GM20000 (cell line): ENCODE results near the gene KRT72.

Experiments used
- DNase-seq: peaks from one replicate; pipeline ENCODE4 v3.0.0; 2012; ENCODE audit warnings: low spot score
- CTCF ChIP-seq: IDR thresholded peaks from 2 replicates; pipeline ENCODE4 v1.5.1; 2012; ENCODE audit warnings: mild to moderate bottlenecking, control low read depth; ENCODE audit errors: extremely low read depth, missing control alignments

KRT72 gene

GRCh38 chr12:52606096-52606495, 4.8 kb upstream of the KRT72 start:
- no peak for TF ChIP-seq CTCF
- no peak for DNase-seq

- TF ChIP-seq CTCF, result no peak
Observed at GRCh38 chr12:52605542-52605941, 4.3 kb upstream of the KRT72 start.

DNA sequence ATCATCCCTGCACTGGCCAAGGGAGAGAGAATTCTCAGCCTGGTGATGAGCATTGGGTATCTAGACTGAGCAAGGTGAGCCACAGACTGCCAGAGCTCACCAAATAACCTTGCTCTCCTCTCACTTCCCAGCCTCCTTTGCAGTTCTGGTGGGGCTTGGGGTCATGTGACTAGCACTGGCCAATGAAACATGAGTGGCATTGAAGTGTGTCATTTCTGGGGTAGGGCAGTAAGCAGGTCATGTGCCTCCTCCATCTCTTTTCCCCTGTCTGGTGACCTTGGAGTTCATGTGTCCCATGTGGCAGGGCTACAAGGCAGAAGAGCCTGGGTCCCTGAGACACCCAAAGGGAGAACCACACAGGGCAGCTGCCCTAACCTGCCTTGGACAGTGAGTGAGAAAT, 3.6 kb upstream of the KRT72 start:
- no peak for TF ChIP-seq CTCF
- no peak for DNase-seq

More at GRCh38 chr12:52605542-52605941, 4.3 kb upstream of the KRT72 start:
- DNase-seq, result no peak

DNA sequence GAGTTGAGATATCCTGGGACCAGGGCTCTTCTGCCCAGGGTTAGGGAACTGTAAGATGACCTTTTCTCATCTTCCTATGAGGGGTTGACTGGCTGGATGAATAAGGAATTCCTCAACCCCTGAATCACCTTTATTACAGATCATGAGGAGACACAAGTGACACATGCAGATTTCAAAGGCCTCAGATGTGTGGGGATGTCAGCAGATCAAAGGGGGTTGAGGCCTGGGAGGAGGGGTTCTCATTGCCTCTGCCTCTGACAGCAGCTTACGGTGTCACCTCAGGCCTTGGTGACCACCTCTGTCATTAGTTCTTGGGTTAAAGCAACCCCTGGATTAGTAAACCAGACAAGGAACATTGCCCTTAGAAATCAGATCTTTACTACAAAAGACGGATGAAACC, 2.1 kb upstream of the KRT72 start:
- DNase-seq, result no peak
- TF ChIP-seq CTCF, result no peak

DNA sequence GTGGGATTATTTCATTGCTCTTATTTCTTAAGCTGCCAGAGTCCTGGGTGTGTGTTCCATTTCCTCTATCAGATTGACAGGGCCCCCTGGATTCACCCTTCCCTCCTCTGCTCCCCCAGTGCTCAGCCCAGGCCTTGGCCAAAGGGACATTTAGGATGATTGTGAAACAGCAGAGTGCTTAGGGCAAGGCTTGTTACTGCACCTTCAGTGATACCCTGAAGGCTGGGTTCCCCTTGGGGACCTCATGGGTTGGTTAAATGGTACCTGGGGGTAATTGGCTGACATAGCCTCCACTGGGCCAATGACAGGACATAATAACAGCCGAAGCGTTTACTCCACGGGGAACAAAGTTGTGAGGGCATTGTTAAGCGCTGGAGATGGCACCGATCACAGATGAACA, 1.3 kb upstream of the KRT72 start:
- TF ChIP-seq CTCF, result no peak
- DNase-seq, result no peak

DNA sequence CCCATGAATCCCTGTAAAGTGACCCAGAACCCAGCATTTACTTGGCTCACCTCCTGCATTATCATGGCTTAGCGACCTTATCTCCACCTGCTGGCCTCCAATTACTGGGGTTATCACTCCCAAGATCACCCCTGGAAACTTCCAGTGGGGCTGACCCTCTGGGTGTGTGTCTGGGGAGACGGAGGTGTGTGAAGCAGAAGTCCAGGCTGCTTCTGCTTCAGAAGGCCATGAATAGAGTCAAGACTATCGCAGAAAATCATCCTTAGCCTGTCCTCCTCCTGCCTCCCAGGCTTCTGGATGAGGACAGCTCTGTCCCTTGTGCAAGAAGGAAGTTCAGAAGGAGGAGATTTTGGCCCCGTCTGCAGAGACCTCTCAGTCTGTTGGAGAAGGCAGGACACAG, 408 bp upstream of the KRT72 start:
- no peak for DNase-seq
- no peak for TF ChIP-seq CTCF

- DNase-seq, result no peak
- no peak for TF ChIP-seq CTCF
Observed at GRCh38 chr12:52600475-52600874, 788 bp downstream of the KRT72 start.
